ENCODE data around the gene RPS27. TPM values are rescaled to one million over a fixed set of nuclear protein-coding genes. Genes with fewer than 3 reads are reported as not detected.

The RPS27 gene
- total RNA-seq (1,000 to 10,000 TPM in 1 of 2 donors, 100 to 1,000 TPM in 1; 452 to 1,886 TPM), polyA plus RNA-seq (1,000 to 10,000 TPM in 1 of 2 donors, 100 to 1,000 TPM in 1; 812 to 3,145 TPM)

- H3K36me3 ChIP-seq (ENCODE audit: control insufficient read depth in 4 of 4, insufficient read depth in 3 of 4, low read depth in 1 of 4, low read length in 3 of 4) = peaks cover 2 to 25% (median 18%) of the 10 kb centered on the region in 4 donors
- peaks cover 2 to 23% (median 20%) of the 10 kb centered on the region in 4 donors for H3K4me1 ChIP-seq (ENCODE audit: control insufficient read depth in 4 of 4, insufficient read depth in 4 of 4, low read length in 3 of 4)
Measured at GRCh38 chr1:153990468-153991150, at the start of gene RPS27. Gene RPS27, plus strand, starts transcription at chr1:153990762. Its CDS starts 35 bp downstream, at chr1:153990797.

More at GRCh38 chr1:153990468-153991150, at the start of gene RPS27:
- Histone ChIP-seq H3K9me3 (ENCODE audit: control insufficient read depth in 4 of 4, low read length in 3 of 4) (no peaks in the 10 kb centered on the region), H3K9ac (ENCODE audit: low read depth in 1 of 2, low read length in 2 of 2) (peak within 1 kb of the TSS; percentile 87 to 95), H3K27ac (ENCODE audit: low read depth in 1 of 2, low read length in 2 of 2) (peak within 1 kb of the TSS; percentile 79 to 88), H3K4me3 (ENCODE audit: low read depth in 1 of 3, low read length in 3 of 3) (peak within 1 kb of the TSS; percentile 58 to 100 (median 88)), H3K27me3 (ENCODE audit: control insufficient read depth in 4 of 4, insufficient read depth in 4 of 4, low read length in 3 of 4) (no peaks in the 10 kb centered on the region)
- TF ChIP-seq RAD21 (IDR thresholded peaks at IDR 0.05) (peak; percentile 4 to 52), TAF1 (conservative IDR thresholded peaks at IDR 0.05) (peak; percentile 100), ZBTB33 (IDR thresholded peaks at IDR 0.05) (peak; percentile 77), YY1 (IDR thresholded peaks at IDR 0.05) (peak; percentile 100), NR2F2 (IDR thresholded peaks at IDR 0.05) (peak; percentile 70), SP1 (IDR thresholded peaks at IDR 0.05) (peak; percentile 83), HNF4A (conservative IDR thresholded peaks at IDR 0.05) (peak; percentile 23 to 25), GABPA (IDR thresholded peaks at IDR 0.05 in 1 of 2, conservative IDR thresholded peaks at IDR 0.05 in 1 of 2) (peak; percentile 87 to 97), FOXA1 (IDR thresholded peaks at IDR 0.05) (no peak), MAX (IDR thresholded peaks at IDR 0.05) (peak; percentile 47), FOXA2 (IDR thresholded peaks at IDR 0.05) (peak; percentile 44), REST (IDR thresholded peaks at IDR 0.05) (peak; percentile 95), HNF4G (IDR thresholded peaks at IDR 0.05) (no peak), RXRA (IDR thresholded peaks at IDR 0.05) (peak; percentile 58 to 72), EGR1 (IDR thresholded peaks at IDR 0.05; ENCODE audit: low read depth in 2 of 2) (no peak), JUND (IDR thresholded peaks at IDR 0.05) (peak; percentile 86 to 94)
- TF ChIP-seq, protein P1, sequence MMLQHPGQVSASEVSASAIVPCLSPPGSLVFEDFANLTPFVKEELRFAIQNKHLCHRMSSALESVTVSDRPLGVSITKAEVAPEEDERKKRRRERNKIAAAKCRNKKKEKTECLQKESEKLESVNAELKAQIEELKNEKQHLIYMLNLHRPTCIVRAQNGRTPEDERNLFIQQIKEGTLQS (IDR thresholded peaks at IDR 0.05) = peak; percentile 91
- TF ChIP-seq, protein P2, sequence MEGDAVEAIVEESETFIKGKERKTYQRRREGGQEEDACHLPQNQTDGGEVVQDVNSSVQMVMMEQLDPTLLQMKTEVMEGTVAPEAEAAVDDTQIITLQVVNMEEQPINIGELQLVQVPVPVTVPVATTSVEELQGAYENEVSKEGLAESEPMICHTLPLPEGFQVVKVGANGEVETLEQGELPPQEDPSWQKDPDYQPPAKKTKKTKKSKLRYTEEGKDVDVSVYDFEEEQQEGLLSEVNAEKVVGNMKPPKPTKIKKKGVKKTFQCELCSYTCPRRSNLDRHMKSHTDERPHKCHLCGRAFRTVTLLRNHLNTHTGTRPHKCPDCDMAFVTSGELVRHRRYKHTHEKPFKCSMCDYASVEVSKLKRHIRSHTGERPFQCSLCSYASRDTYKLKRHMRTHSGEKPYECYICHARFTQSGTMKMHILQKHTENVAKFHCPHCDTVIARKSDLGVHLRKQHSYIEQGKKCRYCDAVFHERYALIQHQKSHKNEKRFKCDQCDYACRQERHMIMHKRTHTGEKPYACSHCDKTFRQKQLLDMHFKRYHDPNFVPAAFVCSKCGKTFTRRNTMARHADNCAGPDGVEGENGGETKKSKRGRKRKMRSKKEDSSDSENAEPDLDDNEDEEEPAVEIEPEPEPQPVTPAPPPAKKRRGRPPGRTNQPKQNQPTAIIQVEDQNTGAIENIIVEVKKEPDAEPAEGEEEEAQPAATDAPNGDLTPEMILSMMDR (IDR thresholded peaks at IDR 0.05; ENCODE audit: low read depth, low read length, missing input control) = no peak
- peak; percentile 90 for DNase-seq (ENCODE audit: low spot score)
- WGBS = under 1% methylated on average over 36 of the region's 36 CpGs

All from liver (tissue), 9 donors.